Ammon's horn (tissue), 1 donor: ENCODE measurements around the gene ARHGEF7.

Experiments used
- DNase-seq: peaks from one replicate; pipeline ENCODE4 v3.0.0-alpha.2; 2016; ENCODE audit warnings: low spot score

Gene ARHGEF7

GRCh38 chr13:111325941-111326620 lies 211.0 kb downstream of the ARHGEF7 start:
- DNase-seq: no peak

- no peak for DNase-seq
Observed at GRCh38 chr13:111326621-111326965, 211.5 kb downstream of the ARHGEF7 start.

- DNase-seq: no peak
Observed at GRCh38 chr13:111326981-111327642, 212.0 kb downstream of the ARHGEF7 start.

- no peak for DNase-seq
Observed at GRCh38 chr13:111327730-111328573, 212.8 kb downstream of the ARHGEF7 start.

GRCh38 chr13:111328574-111329410 lies 213.7 kb downstream of the ARHGEF7 start:
- no peak for DNase-seq

- DNase-seq: no peak
Observed at GRCh38 chr13:111329641-111330040, 214.5 kb downstream of the ARHGEF7 start.

- DNase-seq: no peak
Observed at GRCh38 chr13:111330066-111330610, 215.0 kb downstream of the ARHGEF7 start.

GRCh38 chr13:111335298-111335697 lies 220.2 kb downstream of the ARHGEF7 start:
- DNase-seq: peak; percentile 18

GRCh38 chr13:111336666-111337065 lies 221.6 kb downstream of the ARHGEF7 start:
- no peak for DNase-seq

GRCh38 chr13:111337206-111337605 lies 222.1 kb downstream of the ARHGEF7 start:
- DNase-seq: no peak

- no peak for DNase-seq
Observed at GRCh38 chr13:111337741-111338140, 222.6 kb downstream of the ARHGEF7 start.

- no peak for DNase-seq
Observed at GRCh38 chr13:111338841-111339240, 223.7 kb downstream of the ARHGEF7 start.

GRCh38 chr13:111339366-111340143 lies 224.4 kb downstream of the ARHGEF7 start:
- no peak for DNase-seq

- DNase-seq: no peak
Observed at GRCh38 chr13:111341886-111342285, 226.8 kb downstream of the ARHGEF7 start.

GRCh38 chr13:111342721-111343120 lies 227.6 kb downstream of the ARHGEF7 start:
- no peak for DNase-seq

- DNase-seq: no peak
Observed at GRCh38 chr13:111343186-111343805, 228.2 kb downstream of the ARHGEF7 start.

GRCh38 chr13:111344471-111345191 lies 229.5 kb downstream of the ARHGEF7 start:
- DNase-seq: no peak

- no peak for DNase-seq
Observed at GRCh38 chr13:111345682-111346081, 230.6 kb downstream of the ARHGEF7 start.

GRCh38 chr13:111346101-111346680 lies 231.1 kb downstream of the ARHGEF7 start:
- DNase-seq: no peak
